WTC11 (cell line): Measurements from ENCODE around the gene TRPV2. TPM values are rescaled to one million over a fixed set of nuclear protein-coding genes. Genes with fewer than 3 reads are reported as not detected.

Source experiments
- ATF2 ChIP-seq: sonication (generic); formaldehyde crosslinking; IDR thresholded peaks from 2 replicates; pipeline ENCODE4 v1.8.1; 2022; ENCODE audit warnings: low read depth, missing genetic modification reagents, borderline replicate concordance
- ATF6 ChIP-seq: sonication (generic); formaldehyde crosslinking; IDR thresholded peaks from 2 replicates; pipeline ENCODE4 v1.8.1; 2023; ENCODE audit warnings: mild to moderate bottlenecking, missing genetic modification reagents
- CREM ChIP-seq: sonication (generic); formaldehyde crosslinking; IDR thresholded peaks from 2 replicates; pipeline ENCODE4 v1.8.1; 2022; ENCODE audit warnings: mild to moderate bottlenecking, missing genetic modification reagents, moderate library complexity
- CTCF ChIP-seq: fragments of 200-600 bp; IDR thresholded peaks from 2 replicates; pipeline ENCODE4 v1.8.0; 2022; ENCODE audit warnings: antibody characterized with exemption
- E2F4 ChIP-seq: sonication (generic); formaldehyde crosslinking; IDR thresholded peaks from 2 replicates; pipeline ENCODE4 v1.8.1; 2022; ENCODE audit warnings: low read depth, mild to moderate bottlenecking, moderate library complexity, missing genetic modification reagents, borderline replicate concordance
- FOXK1 ChIP-seq: sonication (generic); formaldehyde crosslinking; IDR thresholded peaks from 2 replicates; pipeline ENCODE4 v1.8.0; 2022; ENCODE audit warnings: mild to moderate bottlenecking, moderate library complexity, missing genetic modification reagents
- FOXP1 ChIP-seq: sonication (generic); formaldehyde crosslinking; IDR thresholded peaks from 2 replicates; pipeline ENCODE4 v1.8.0; 2022; ENCODE audit warnings: missing genetic modification reagents, mild to moderate bottlenecking, moderate library complexity, borderline replicate concordance
- GABPB1 ChIP-seq: sonication (generic); formaldehyde crosslinking; IDR thresholded peaks from 2 replicates; pipeline ENCODE4 v1.8.1; 2023; ENCODE audit warnings: mild to moderate bottlenecking, missing genetic modification reagents
- GRHL2 ChIP-seq: fragments of 250-450 bp; sonication (Bioruptor Pico); IDR thresholded peaks from 2 replicates; pipeline ENCODE4 v1.8.0; 2022; ENCODE audit warnings: mild to moderate bottlenecking, moderate library complexity; ENCODE audit not compliant: insufficient replicate concordance, severe bottlenecking
- GTF2I ChIP-seq: fragments of 250-450 bp; sonication (Bioruptor Pico); conservative IDR thresholded peaks from 2 replicates; pipeline ENCODE4 v1.4.0; 2021; ENCODE audit warnings: mild to moderate bottlenecking
- MAX ChIP-seq: sonication (generic); formaldehyde crosslinking; IDR thresholded peaks from 2 replicates; pipeline ENCODE4 v1.8.0; 2022; ENCODE audit warnings: mild to moderate bottlenecking, missing genetic modification reagents
- MXD4 ChIP-seq: fragments of 250-450 bp; sonication (Bioruptor Pico); IDR thresholded peaks from 2 replicates; pipeline ENCODE4 v1.8.0; 2021; ENCODE audit warnings: mild to moderate bottlenecking, moderate library complexity, borderline replicate concordance
- NFE2L1 ChIP-seq: sonication (generic); formaldehyde crosslinking; IDR thresholded peaks from 2 replicates; pipeline ENCODE4 v1.8.1; 2023; ENCODE audit warnings: missing genetic modification reagents
- NFYB ChIP-seq: sonication (generic); formaldehyde crosslinking; conservative IDR thresholded peaks from 2 replicates; pipeline ENCODE4 v1.8.0; 2022; ENCODE audit warnings: low read depth, missing genetic modification reagents
- NR1H2 ChIP-seq: sonication (generic); formaldehyde crosslinking; IDR thresholded peaks from 2 replicates; pipeline ENCODE4 v1.9.0; 2021; ENCODE audit warnings: mild to moderate bottlenecking, moderate library complexity, missing genetic modification reagents
- NR2C2 ChIP-seq: sonication (generic); formaldehyde crosslinking; IDR thresholded peaks from 2 replicates; pipeline ENCODE4 v1.8.0; 2022; ENCODE audit warnings: mild to moderate bottlenecking, missing genetic modification reagents
- RORB ChIP-seq: fragments of 250-450 bp; sonication (Bioruptor Pico); IDR thresholded peaks from 2 replicates; pipeline ENCODE4 v1.9.0; 2021; ENCODE audit warnings: mild to moderate bottlenecking
- SMAD3 ChIP-seq: sonication (generic); formaldehyde crosslinking; IDR thresholded peaks from 2 replicates; pipeline ENCODE4 v1.8.0; 2022; ENCODE audit warnings: missing genetic modification reagents, mild to moderate bottlenecking, borderline replicate concordance
- TEAD4 ChIP-seq: sonication (generic); formaldehyde crosslinking; IDR thresholded peaks from 2 replicates; pipeline ENCODE4 v1.8.0; 2022; ENCODE audit warnings: mild to moderate bottlenecking, missing genetic modification reagents
- ZBTB21 ChIP-seq: sonication (generic); formaldehyde crosslinking; IDR thresholded peaks from 2 replicates; pipeline ENCODE4 v1.8.1; 2023; ENCODE audit warnings: mild to moderate bottlenecking, missing genetic modification reagents, borderline replicate concordance
- ZMAT4 ChIP-seq: fragments of 250-450 bp; sonication (Bioruptor Pico); IDR thresholded peaks from 2 replicates; pipeline ENCODE4 v1.9.0; 2021; ENCODE audit warnings: mild to moderate bottlenecking
- ZNF281 ChIP-seq: sonication (generic); formaldehyde crosslinking; IDR thresholded peaks from 2 replicates; pipeline ENCODE4 v1.8.0; 2023; ENCODE audit warnings: mild to moderate bottlenecking, missing genetic modification reagents
- ZNF532 ChIP-seq: fragments of 250-450 bp; sonication (Bioruptor Pico); IDR thresholded peaks from 2 replicates; pipeline ENCODE4 v1.9.0; 2021; ENCODE audit warnings: mild to moderate bottlenecking, borderline replicate concordance
- total RNA-seq: library from RNA; stranded (reverse); gene quantifications from 3 replicates; pipeline ENCODE4 v1.2.3, GENCODE V29; 2021

Gene TRPV2
- total RNA-seq, 1 experiment from 2014 or later: 3.5 TPM

GRCh38 chr17:16442594-16443510 lies 27.5 kb downstream of the TRPV2 start (continued):
- TF ChIP-seq GTF2I (CRISPR knock-in tag) (no peak), NFE2L1 (no peak), CTCF (no peak), ZNF532 (CRISPR knock-in tag) (peak; percentile 19; the same call in 1 of the 2 replicates), GRHL2 (CRISPR knock-in tag) (no peak), GABPB1 (CRISPR knock-in tag) (no peak), FOXP1 (CRISPR knock-in tag) (no peak; the same call in 1 of the 2 replicates), ATF2 (CRISPR knock-in tag) (peak; percentile 60; the same call in 1 of the 2 replicates), ATF6 (CRISPR knock-in tag) (no peak), ZBTB21 (no peak), E2F4 (no peak), MXD4 (no peak), RORB (CRISPR knock-in tag) (no peak), SMAD3 (CRISPR knock-in tag) (0 out of 2 replicates have a peak, but pooled peaks have one; percentile 14), CREM (CRISPR knock-in tag) (no peak; the same call in 1 of the 2 replicates), ZMAT4 (CRISPR knock-in tag) (0 out of 2 replicates have a peak, but pooled peaks have one; percentile 25), MAX (CRISPR knock-in tag) (0 out of 2 replicates have a peak, but pooled peaks have one; percentile 10), NR2C2 (CRISPR knock-in tag) (no peak), TEAD4 (no peak), NR1H2 (CRISPR knock-in tag) (no peak), NFYB (CRISPR knock-in tag) (no peak), FOXK1 (CRISPR knock-in tag) (no peak), ZNF281 (CRISPR knock-in tag) (no peak)
